SJSA1 (cell line): Measurements from ENCODE around the gene AP1B1. TPM values are rescaled to one million over a fixed set of nuclear protein-coding genes. Genes with fewer than 3 reads are reported as not detected.
A peak's percentile ranks its signal among the peaks of the same experiment; 100 is the strongest.

Source experiments
- DNase-seq, 2 experiments: peaks; one replicate each; pipeline ENCODE4 v3.0.0-alpha.2; 2015 to 2020; ENCODE audit warnings: low spot score in 2 of 2, low read depth in 1 of 2
- H3K27ac ChIP-seq: fragments of 250-450 bp; sonication (Bioruptor Pico); 2 replicates; pipeline ENCODE4 v1.5.1; 2020; ENCODE audit warnings: mild to moderate bottlenecking, moderate library complexity
- H3K27me3 ChIP-seq: fragments of 250-450 bp; sonication (Bioruptor Pico); replicated peaks from 2 replicates; pipeline ENCODE4 v1.5.1; 2020; ENCODE audit warnings: mild to moderate bottlenecking, moderate library complexity
- H3K36me3 ChIP-seq: fragments of 250-450 bp; sonication (Bioruptor Pico); 2 replicates; pipeline ENCODE4 v1.5.1; 2020; ENCODE audit warnings: mild to moderate bottlenecking
- H3K4me1 ChIP-seq: fragments of 250-450 bp; sonication (Bioruptor Pico); replicated peaks from 2 replicates; pipeline ENCODE4 v1.6.1; 2021; ENCODE audit warnings: mild to moderate bottlenecking
- H3K4me3 ChIP-seq: fragments of 250-450 bp; sonication (Bioruptor Pico); 2 replicates; pipeline ENCODE4 v1.5.1; 2020; ENCODE audit warnings: mild to moderate bottlenecking
- H3K9me3 ChIP-seq: fragments of 250-450 bp; sonication (Bioruptor Pico); replicated peaks from 2 replicates; pipeline ENCODE4 v1.5.1; 2020; ENCODE audit warnings: mild to moderate bottlenecking
- total RNA-seq: library from RNA; depleted of rRNA; stranded (reverse); fragments of >200 nt; shearing (Covaris generic); gene quantifications from 2 replicates; pipeline ENCODE4 v1.2.3, GENCODE V29; 2014

Gene AP1B1
- total RNA-seq, 1 experiment from 2014 or later: 70.2 TPM

- Histone ChIP-seq H3K27me3 (peaks cover 3% of the 10 kb centered on the region; the same call in 1 of the 2 replicates), H3K36me3 (no peaks in the 10 kb centered on the region), H3K27ac (no peak overlapping the region), H3K4me3 (no peak overlapping the region), H3K9me3 (no peaks in the 10 kb centered on the region), H3K4me1 (no peaks in the 10 kb centered on the region)
- no peak for DNase-seq
These were observed 12.2 kb upstream of the AP1B1 start for GRCh38 chr22:29400576-29400975.

- Histone ChIP-seq H3K36me3 (no peaks in the 10 kb centered on the region), H3K27me3 (peaks cover 3% of the 10 kb centered on the region; the same call in 1 of the 2 replicates), H3K4me3 (no peak overlapping the region), H3K27ac (no peak overlapping the region), H3K4me1 (no peaks in the 10 kb centered on the region), H3K9me3 (no peaks in the 10 kb centered on the region)
- DNase-seq: no peak
These were observed 9.4 kb upstream of the AP1B1 start for GRCh38 chr22:29397791-29398190.

- Histone ChIP-seq H3K27me3 (no peaks in the 10 kb centered on the region; the same call in 1 of the 2 replicates), H3K9me3 (no peaks in the 10 kb centered on the region), H3K4me3 (no peak overlapping the region), H3K4me1 (no peaks in the 10 kb centered on the region), H3K27ac (no peak overlapping the region), H3K36me3 (no peaks in the 10 kb centered on the region)
- DNase-seq: peak in 1 of 2 experiments; percentile 25
These were observed 7.8 kb upstream of the AP1B1 start for GRCh38 chr22:29396126-29396525.

GRCh38 chr22:29394931-29395581 is 6.7 kb upstream of the AP1B1 start:
- DNase-seq: peak; percentile 55 to 68
- no peaks in the 10 kb centered on the region for H3K36me3 ChIP-seq
- no peak overlapping the region for H3K27ac ChIP-seq
- H3K4me1 ChIP-seq: no peaks in the 10 kb centered on the region
- H3K9me3 ChIP-seq: no peaks in the 10 kb centered on the region
- H3K27me3 ChIP-seq: no peaks in the 10 kb centered on the region; the same call in 1 of the 2 replicates
- no peak overlapping the region for H3K4me3 ChIP-seq

GRCh38 chr22:29393019-29393608 is 4.7 kb upstream of the AP1B1 start:
- Histone ChIP-seq H3K4me1 (no peaks in the 10 kb centered on the region), H3K36me3 (no peaks in the 10 kb centered on the region), H3K4me3 (no peak overlapping the region), H3K9me3 (no peaks in the 10 kb centered on the region), H3K27ac (no peak overlapping the region), H3K27me3 (no peaks in the 10 kb centered on the region)
- peak in 1 of 2 experiments; percentile 1 for DNase-seq

- no peaks in the 10 kb centered on the region for H3K27me3 ChIP-seq
- H3K4me1 ChIP-seq: peaks cover 7% of the 10 kb centered on the region
- no peaks in the 10 kb centered on the region for H3K9me3 ChIP-seq
- H3K27ac ChIP-seq: no peak overlapping the region
- DNase-seq: no peak
- H3K36me3 ChIP-seq: peaks cover 4% of the 10 kb centered on the region; the same call in 1 of the 2 replicates
- no peak overlapping the region for H3K4me3 ChIP-seq
These were observed 3.2 kb upstream of the AP1B1 start for GRCh38 chr22:29391546-29391945.

DNA sequence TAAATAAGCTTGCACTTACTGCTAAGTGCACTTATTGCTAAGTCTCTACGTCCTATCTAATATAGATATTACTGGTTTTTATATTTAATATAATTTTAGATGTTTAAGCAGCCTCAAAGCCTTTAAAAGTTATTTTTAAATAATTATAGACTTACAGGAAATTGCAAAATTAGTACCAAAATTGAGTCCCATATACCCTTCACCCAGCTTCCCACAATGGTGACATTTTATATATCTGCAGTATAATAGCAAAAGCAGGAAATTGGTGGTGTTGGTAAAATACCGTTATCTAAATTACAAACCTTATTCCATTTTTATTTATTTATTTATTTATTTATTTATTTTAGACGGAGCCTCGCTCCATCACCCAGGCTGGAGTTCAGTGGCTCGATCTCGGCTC is 1.9 kb upstream of the AP1B1 start:
- no peak overlapping the region for H3K27ac ChIP-seq
- DNase-seq: no peak
- no peaks in the 10 kb centered on the region for H3K27me3 ChIP-seq
- no peak overlapping the region for H3K4me3 ChIP-seq
- no peaks in the 10 kb centered on the region for H3K9me3 ChIP-seq
- peaks cover 9% of the 10 kb centered on the region; the same call in 1 of the 2 replicates for H3K36me3 ChIP-seq
- H3K4me1 ChIP-seq: peaks cover 7% of the 10 kb centered on the region

GRCh38 chr22:29388759-29389090 is 355 bp upstream of the AP1B1 start:
- Histone ChIP-seq H3K4me3 (peak overlapping the region; percentile 67), H3K9me3 (no peaks in the 10 kb centered on the region), H3K27ac (no peak overlapping the region), H3K27me3 (no peaks in the 10 kb centered on the region), H3K4me1 (peaks cover 7% of the 10 kb centered on the region), H3K36me3 (peaks cover 9% of the 10 kb centered on the region; the same call in 1 of the 2 replicates)
- DNase-seq: no peak

DNA sequence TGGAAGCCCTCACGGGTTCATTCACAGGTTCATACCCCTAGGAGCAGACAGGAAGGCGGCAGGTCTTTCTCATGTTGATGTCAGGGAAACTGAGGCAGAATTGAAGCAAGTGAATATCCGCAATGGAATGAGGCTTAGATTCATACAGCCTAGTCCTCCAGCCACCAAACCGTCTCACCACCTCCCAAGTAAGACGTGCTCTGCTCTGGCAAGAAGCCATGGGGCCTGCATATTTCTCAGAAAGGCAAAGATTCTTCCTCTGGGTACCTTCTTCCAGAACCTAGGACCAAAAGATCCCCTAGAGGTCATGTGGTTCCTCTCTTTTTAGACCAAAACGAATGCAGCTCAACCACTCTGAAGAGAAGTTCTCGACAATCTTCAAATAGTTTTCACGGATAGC is 1.7 kb downstream of the AP1B1 start:
- Histone ChIP-seq H3K36me3 (peaks cover 13% of the 10 kb centered on the region), H3K27me3 (no peaks in the 10 kb centered on the region), H3K4me1 (peaks cover 7% of the 10 kb centered on the region), H3K4me3 (no peak overlapping the region), H3K9me3 (no peaks in the 10 kb centered on the region), H3K27ac (no peak overlapping the region)
- DNase-seq: no peak

DNA sequence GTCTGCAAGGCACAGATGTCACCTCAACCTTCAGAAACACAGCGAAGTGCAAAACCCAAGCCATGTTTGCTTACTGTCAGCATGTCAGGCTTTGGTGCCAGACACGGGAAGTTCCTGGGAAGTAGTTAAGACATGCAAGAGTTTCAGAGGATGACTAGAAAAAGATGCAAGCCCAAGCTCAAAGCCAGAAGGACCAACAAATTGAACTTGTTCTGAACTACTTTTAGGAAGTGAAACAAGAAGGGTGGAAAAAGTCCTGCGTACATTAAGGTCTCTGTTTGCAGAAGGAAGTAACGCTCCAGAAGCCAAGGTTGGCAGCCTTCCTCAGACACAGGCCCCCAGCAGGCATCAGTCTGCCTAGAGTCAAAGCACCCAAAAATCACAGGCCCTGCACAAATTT is 2.6 kb downstream of the AP1B1 start:
- H3K27ac ChIP-seq: no peak overlapping the region
- H3K4me1 ChIP-seq: peaks cover 8% of the 10 kb centered on the region
- H3K27me3 ChIP-seq: no peaks in the 10 kb centered on the region
- no peak for DNase-seq
- peaks cover 17% of the 10 kb centered on the region for H3K36me3 ChIP-seq
- H3K9me3 ChIP-seq: no peaks in the 10 kb centered on the region
- H3K4me3 ChIP-seq: no peak overlapping the region

DNA sequence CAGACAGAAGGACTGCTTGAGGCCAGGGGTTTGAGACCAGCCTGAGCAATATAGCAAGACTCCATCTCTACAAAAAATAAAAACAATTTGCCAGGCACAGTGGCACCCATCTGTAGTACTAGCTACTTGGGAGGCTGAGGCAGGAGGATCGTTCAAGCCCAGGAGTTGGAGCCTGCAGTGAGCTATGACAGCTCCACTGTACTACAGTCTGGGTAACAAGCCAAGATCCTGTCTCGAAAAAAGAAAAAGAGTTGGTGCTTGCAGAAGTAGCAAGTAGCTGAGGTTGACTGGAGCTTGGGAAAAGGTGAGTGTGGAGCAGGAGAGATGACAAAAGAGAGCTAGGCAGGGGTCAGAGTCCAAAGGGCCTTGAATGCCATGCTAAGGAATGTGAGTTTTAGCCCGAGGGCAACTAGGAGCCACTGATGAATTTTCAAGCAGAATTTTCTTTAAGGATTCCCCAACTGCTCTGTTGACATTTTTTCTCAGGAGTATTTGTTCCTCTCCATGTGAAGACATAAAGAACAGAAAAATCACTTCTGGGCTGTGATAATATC is 3.1 kb downstream of the AP1B1 start:
- H3K27me3 ChIP-seq: no peaks in the 10 kb centered on the region
- peaks cover 17% of the 10 kb centered on the region for H3K36me3 ChIP-seq
- peaks cover 13% of the 10 kb centered on the region for H3K4me1 ChIP-seq
- no peak overlapping the region for H3K27ac ChIP-seq
- DNase-seq: no peak
- H3K4me3 ChIP-seq: no peak overlapping the region
- no peaks in the 10 kb centered on the region for H3K9me3 ChIP-seq

DNA sequence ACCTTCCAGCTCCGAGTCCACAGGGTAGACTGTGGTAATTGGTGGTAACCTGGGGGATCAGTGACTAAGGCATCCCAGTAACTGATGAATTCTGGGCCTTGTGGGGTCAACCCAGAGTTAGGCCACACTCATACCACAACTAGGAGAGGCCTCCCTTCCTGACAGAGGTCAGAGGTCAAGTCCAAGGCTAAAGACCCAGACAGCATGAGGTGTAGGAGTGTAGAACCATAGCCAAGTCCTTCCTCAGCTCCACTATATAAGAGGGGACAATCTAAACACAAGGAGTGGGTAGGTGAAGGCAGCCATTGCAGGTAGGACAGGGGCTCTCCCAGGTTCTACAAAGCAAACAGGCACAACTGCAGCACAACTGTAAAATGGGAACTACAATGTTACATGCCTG is 4.6 kb downstream of the AP1B1 start:
- DNase-seq: no peak

GRCh38 chr22:29382580-29383302 is 5.6 kb downstream of the AP1B1 start:
- no peaks in the 10 kb centered on the region for H3K27me3 ChIP-seq
- H3K27ac ChIP-seq: no peak overlapping the region
- peaks cover 14% of the 10 kb centered on the region for H3K4me1 ChIP-seq
- H3K36me3 ChIP-seq: peaks cover 26% of the 10 kb centered on the region
- DNase-seq: no peak
- H3K9me3 ChIP-seq: no peaks in the 10 kb centered on the region
- H3K4me3 ChIP-seq: no peak overlapping the region

More for the DNA sequence above, 4.6 kb downstream of the AP1B1 start:
- Histone ChIP-seq H3K36me3 (peaks cover 22% of the 10 kb centered on the region), H3K4me3 (no peak overlapping the region), H3K27ac (no peak overlapping the region), H3K4me1 (peaks cover 15% of the 10 kb centered on the region), H3K27me3 (no peaks in the 10 kb centered on the region), H3K9me3 (no peaks in the 10 kb centered on the region)

DNA sequence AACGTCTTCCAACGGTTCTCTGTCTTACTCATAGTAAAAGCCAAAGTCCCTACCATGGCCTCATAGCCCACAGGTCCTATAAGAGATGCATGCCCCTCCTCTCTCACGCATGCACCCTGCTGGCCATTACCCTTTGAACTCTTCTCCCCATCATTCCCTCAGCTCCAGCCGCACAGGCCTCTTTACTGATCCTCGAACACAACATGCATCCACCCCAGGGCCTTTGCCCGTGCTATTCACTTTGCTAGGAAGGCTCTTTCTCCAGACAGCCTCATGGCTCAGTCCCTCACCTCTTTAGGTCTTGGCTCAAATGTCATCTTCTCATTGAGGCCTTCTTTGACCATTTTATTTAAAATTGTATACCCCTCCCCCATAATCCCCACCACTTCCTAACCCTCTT is 7.5 kb downstream of the AP1B1 start:
- no peak for DNase-seq
- Histone ChIP-seq H3K4me3 (no peak overlapping the region), H3K4me1 (peaks cover 9% of the 10 kb centered on the region; the same call in 1 of the 2 replicates), H3K36me3 (peaks cover 28% of the 10 kb centered on the region), H3K27me3 (no peaks in the 10 kb centered on the region), H3K27ac (no peak overlapping the region), H3K9me3 (no peaks in the 10 kb centered on the region)
